ENCODE data around the gene DYRK3.

The DYRK3 gene

GRCh38 chr1:206658981-206659273 lies 23.6 kb downstream of the DYRK3 start:
- Histone ChIP-seq H3K27me3 (ENCODE audit: insufficient read depth, low read depth) (peaks cover 33% of the 10 kb centered on the region), H3K27ac (no peak overlapping the region), H3K9ac (no peak overlapping the region), H3K79me2 (ENCODE audit: insufficient read depth, low read depth) (no peaks in the 10 kb centered on the region), H3K4me1 (ENCODE audit: low read depth, poor library complexity, severe bottlenecking) (peaks cover 4% of the 10 kb centered on the region), H3K4me3 (IDR thresholded peaks at IDR 0.05; ENCODE audit: insufficient read depth, low read depth, low read length) (no peak overlapping the region), H2AFZ (ENCODE audit: low read depth) (no peak overlapping the region), H3K4me2 (no peak overlapping the region), H3K36me3 (ENCODE audit: insufficient read depth) (no peaks in the 10 kb centered on the region), H4K20me1 (ENCODE audit: insufficient read depth) (no peaks in the 10 kb centered on the region)
- TF ChIP-seq, protein P1, sequence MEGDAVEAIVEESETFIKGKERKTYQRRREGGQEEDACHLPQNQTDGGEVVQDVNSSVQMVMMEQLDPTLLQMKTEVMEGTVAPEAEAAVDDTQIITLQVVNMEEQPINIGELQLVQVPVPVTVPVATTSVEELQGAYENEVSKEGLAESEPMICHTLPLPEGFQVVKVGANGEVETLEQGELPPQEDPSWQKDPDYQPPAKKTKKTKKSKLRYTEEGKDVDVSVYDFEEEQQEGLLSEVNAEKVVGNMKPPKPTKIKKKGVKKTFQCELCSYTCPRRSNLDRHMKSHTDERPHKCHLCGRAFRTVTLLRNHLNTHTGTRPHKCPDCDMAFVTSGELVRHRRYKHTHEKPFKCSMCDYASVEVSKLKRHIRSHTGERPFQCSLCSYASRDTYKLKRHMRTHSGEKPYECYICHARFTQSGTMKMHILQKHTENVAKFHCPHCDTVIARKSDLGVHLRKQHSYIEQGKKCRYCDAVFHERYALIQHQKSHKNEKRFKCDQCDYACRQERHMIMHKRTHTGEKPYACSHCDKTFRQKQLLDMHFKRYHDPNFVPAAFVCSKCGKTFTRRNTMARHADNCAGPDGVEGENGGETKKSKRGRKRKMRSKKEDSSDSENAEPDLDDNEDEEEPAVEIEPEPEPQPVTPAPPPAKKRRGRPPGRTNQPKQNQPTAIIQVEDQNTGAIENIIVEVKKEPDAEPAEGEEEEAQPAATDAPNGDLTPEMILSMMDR (conservative IDR thresholded peaks at IDR 0.05; ENCODE audit: low read depth, low read length): no peak

DNA sequence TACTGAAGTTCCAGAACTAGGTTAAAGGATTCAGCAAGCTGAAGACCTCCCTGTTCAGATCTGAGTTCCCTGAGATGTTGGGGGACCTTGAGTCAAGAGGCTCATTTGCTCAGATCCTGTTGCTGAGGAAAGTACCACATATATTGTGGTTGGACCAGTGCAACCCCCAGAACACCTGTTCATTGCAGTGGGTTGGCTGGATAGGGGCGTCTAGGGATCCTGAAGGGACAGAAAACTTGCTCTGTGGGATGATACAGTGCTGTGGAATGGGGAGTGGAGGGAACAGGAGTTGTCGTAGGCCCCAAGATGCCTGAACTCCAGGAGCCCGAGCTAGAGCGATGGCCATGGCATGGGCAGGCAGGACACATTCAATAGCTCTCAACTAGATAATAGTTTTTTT lies 24.8 kb downstream of the DYRK3 start:
- peaks cover 9% of the 10 kb centered on the region for H3K4me1 ChIP-seq (ENCODE audit: low read depth, poor library complexity, severe bottlenecking)
- no peaks in the 10 kb centered on the region for H3K36me3 ChIP-seq (ENCODE audit: insufficient read depth)
- no peak overlapping the region for H3K4me3 ChIP-seq (IDR thresholded peaks at IDR 0.05; ENCODE audit: insufficient read depth, low read depth, low read length)
- H3K27me3 ChIP-seq (ENCODE audit: insufficient read depth, low read depth): peaks cover 39% of the 10 kb centered on the region
- no peaks in the 10 kb centered on the region for H4K20me1 ChIP-seq (ENCODE audit: insufficient read depth)
- TF ChIP-seq, protein P1 (conservative IDR thresholded peaks at IDR 0.05; ENCODE audit: low read depth, low read length): no peak
- H3K4me2 ChIP-seq: no peak overlapping the region
- H3K27ac ChIP-seq: no peak overlapping the region
- H2AFZ ChIP-seq (ENCODE audit: low read depth): no peak overlapping the region
- H3K79me2 ChIP-seq (ENCODE audit: insufficient read depth, low read depth): no peaks in the 10 kb centered on the region
- H3K9ac ChIP-seq: no peak overlapping the region

DNA sequence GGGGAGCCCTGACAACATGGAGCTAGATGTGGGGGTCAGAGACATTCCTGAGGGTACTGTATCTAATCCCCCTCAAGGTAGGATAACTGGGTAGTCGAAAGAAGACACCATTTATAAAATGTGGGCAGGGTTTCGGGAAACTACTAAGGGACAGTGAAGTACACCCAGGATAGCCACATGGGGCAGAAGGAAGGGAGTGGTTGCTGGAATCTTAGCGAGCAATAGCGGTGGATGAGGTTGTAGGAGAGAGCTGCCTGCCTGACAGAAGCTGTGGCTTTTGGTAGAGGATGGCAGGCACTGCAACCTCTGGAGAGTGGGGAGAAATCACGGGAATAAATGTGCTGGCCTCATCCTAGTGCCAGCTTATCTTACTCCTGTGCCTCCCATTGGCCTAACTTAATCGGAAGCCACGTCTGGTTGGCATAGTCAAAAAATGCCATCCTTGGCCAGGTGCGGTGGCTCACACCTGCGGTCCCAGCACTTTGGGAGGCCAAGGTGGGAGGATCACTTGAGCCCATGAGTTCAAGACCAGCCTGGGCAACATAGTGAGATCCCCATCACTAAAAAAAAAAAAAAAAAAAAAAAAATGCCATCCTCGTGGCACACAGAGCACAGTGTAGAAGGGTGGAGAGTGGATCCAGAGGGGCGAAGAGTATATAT lies 26.0 kb downstream of the DYRK3 start:
- H2AFZ ChIP-seq (ENCODE audit: low read depth): no peak overlapping the region
- no peak overlapping the region for H3K4me2 ChIP-seq
- peaks cover 39% of the 10 kb centered on the region for H3K27me3 ChIP-seq (ENCODE audit: insufficient read depth, low read depth)
- TF ChIP-seq, protein P1 (conservative IDR thresholded peaks at IDR 0.05; ENCODE audit: low read depth, low read length): no peak
- H3K79me2 ChIP-seq (ENCODE audit: insufficient read depth, low read depth): no peaks in the 10 kb centered on the region
- peaks cover 9% of the 10 kb centered on the region for H3K4me1 ChIP-seq (ENCODE audit: low read depth, poor library complexity, severe bottlenecking)
- no peak overlapping the region for H3K9ac ChIP-seq
- H3K27ac ChIP-seq: no peak overlapping the region
- no peak overlapping the region for H3K4me3 ChIP-seq (IDR thresholded peaks at IDR 0.05; ENCODE audit: insufficient read depth, low read depth, low read length)
- H4K20me1 ChIP-seq (ENCODE audit: insufficient read depth): no peaks in the 10 kb centered on the region
- no peaks in the 10 kb centered on the region for H3K36me3 ChIP-seq (ENCODE audit: insufficient read depth)

GRCh38 chr1:206662396-206663092 lies 27.2 kb downstream of the DYRK3 start:
- H3K4me1 ChIP-seq (ENCODE audit: low read depth, poor library complexity, severe bottlenecking): peaks cover 9% of the 10 kb centered on the region
- TF ChIP-seq, protein P1 (conservative IDR thresholded peaks at IDR 0.05; ENCODE audit: low read depth, low read length): no peak
- H3K36me3 ChIP-seq (ENCODE audit: insufficient read depth): no peaks in the 10 kb centered on the region
- H3K79me2 ChIP-seq (ENCODE audit: insufficient read depth, low read depth): no peaks in the 10 kb centered on the region
- H3K4me3 ChIP-seq (IDR thresholded peaks at IDR 0.05; ENCODE audit: insufficient read depth, low read depth, low read length): no peak overlapping the region
- no peak overlapping the region for H3K27ac ChIP-seq
- H2AFZ ChIP-seq (ENCODE audit: low read depth): no peak overlapping the region
- H4K20me1 ChIP-seq (ENCODE audit: insufficient read depth): no peaks in the 10 kb centered on the region
- H3K4me2 ChIP-seq: no peak overlapping the region
- H3K9ac ChIP-seq: no peak overlapping the region
- peaks cover 34% of the 10 kb centered on the region for H3K27me3 ChIP-seq (ENCODE audit: insufficient read depth, low read depth)
